GM18868 (cell line): Measurements from ENCODE around the gene MMEL1.
"Not testable (repeated sequence)": the region's sequence is repeated elsewhere in the genome, so short reads cannot be mapped to it uniquely, and the experiment has no call there.

Experiments
- ATAC-seq: cut with Tn5 transposase; IDR thresholded peaks from one replicate; pipeline ENCODE4 v1.9.1; 2021; ENCODE audit warnings: mild to moderate bottlenecking, moderate library complexity; ENCODE audit not compliant: unreplicated experiment

Gene MMEL1

DNA sequence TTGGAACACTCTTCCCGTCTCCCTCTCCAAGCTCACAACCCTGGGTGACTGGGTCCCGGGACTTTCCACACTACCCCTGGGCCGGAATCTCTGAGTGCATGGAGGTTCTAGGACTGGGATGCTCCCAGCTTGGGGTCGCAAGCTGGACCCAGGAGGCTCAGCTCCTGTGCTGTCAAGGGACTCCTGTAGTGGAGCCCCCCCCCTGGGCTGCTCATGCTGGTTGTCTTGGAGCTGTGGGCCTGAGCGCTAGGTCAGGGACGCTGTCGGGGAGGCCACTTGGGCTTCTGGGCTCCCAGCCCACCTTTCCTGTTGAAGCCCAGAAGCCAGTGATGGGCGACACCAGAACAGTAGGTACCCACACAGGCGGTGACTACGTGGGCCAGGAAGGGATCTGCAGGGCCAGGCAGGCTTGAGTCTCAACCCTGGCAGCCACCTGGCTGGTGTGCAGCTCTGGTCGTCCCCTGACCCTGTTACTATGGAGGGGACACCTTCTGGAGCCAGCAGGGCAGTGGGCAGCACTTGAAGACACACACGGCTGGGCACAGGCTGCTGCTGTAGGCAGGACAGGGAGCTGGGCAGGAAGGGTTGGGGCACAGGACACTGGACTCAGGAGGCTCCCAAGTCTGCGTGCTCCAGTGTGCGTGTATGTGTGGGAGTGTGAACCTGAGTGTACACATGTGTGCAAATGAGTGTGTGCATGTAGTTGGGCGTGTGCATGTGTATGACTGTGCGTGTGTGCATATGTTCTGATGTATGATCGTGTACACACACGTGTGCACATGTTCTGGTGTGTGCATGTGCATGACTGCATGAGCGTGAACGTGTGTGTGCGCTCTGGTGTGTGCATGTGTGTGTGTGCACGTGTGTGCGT lies 3.0 kb downstream of the MMEL1 start:
- ATAC-seq: no peak

DNA sequence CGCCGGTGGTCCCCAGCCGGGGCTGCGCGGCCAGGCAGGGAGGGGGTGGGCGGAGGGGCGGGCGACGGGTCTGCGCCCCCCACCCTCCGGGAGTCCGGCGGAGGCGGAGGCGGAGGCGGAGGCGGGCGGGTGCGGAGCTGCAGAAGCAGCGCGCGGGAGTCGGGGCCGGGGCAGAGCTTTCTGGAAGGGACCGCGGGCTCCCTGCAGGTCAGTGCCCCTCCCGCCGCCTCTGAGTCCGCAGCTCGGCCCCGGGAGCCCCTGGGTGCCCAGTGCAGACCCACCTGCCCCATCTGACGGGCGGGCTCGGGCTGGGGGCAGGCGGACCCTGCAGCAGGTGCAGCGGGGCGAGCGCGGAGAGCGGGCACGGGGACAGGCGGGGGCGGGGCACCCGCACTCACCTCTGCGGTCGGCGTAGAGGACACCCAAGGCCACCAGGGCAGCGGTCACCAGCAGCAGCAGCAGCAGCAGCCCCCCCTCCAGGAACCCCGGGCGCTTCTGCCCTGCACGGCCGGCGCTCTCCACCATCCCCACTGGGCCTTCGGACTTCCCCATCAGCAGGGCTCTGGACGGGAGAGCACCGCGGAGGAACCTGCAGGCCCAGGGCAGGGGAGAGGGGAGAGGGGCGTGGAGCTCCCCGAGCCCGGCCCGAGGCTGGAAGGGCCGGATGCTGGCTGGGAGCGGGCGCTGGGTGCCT lies 3.7 kb downstream of the MMEL1 start:
- no peak for ATAC-seq

DNA sequence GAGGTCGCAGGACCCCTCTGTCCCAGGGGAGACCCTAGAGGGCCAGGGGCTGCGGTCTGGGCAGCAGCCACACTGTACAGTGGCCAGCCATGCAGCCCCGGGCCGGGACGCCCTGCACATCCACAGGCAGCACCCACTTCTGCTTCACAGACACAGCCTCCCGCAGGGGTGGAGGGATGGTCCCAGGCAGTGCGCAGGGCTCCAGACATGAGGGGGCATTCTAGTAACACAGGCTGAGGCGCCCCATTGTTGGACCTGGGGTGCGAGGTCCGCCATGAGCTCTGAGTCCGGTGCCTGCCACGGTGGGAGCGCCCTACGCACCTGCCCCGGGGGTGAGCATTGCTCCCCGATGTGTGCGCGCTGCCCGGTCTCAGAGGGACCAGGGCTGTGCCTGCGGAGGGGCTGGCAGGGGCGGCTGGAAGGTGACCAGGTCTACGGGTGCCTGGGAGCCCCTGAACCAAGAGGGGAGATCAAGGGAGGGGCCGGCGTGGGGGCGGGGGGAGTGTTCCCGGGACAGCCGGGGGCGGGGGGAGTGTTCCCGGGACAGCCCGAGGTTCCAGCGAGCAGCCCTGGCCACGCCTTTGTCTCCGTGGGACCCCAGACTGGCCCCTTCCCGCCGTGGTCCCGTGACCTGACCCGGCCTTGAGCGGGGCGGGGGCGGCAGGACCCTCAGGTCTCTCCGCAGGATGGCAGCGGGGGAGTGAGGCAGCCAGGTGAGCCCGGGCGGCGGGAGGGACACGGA lies 4.5 kb downstream of the MMEL1 start:
- no peak for ATAC-seq

DNA sequence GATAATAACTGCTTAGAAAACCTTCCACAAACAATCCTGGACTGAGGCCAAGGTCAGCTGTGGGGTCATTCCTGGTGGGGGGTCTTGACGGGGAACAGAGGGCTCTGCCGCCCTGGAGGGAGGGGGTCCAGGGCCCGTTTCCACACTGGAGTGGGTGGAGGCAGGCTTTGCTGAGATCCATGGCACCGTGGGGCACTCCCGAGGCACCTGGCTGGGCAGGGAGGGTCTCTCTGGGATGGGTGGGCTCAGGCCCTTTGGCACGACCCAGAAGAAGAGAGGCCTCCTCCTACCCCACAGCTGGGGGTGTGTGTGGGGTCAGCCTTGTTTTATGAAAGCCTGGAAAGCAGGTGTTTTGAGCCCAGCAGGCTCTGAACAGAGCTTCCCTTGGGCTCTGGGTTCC lies 5.1 kb downstream of the MMEL1 start:
- no peak for ATAC-seq

DNA sequence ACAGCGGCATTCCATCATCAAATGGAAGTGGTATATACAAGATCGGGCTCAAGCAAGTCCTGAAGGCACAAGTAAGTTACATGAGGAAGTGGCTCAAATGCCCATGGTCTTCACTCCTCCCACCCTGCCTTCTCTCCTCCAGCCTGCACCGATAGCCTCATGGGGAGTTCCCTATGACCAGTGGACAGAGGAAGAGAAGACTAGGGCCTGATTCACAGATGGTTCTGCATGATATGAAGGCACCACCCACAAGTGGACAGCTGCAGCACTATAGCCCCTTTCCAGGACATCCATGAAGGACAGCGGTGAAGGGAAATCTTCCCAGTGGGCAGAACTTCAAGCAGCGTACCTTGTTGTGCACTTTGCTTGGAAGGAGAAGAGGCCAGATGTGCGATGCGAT lies 7.1 kb downstream of the MMEL1 start:
- ATAC-seq: not testable (repeated sequence)

DNA sequence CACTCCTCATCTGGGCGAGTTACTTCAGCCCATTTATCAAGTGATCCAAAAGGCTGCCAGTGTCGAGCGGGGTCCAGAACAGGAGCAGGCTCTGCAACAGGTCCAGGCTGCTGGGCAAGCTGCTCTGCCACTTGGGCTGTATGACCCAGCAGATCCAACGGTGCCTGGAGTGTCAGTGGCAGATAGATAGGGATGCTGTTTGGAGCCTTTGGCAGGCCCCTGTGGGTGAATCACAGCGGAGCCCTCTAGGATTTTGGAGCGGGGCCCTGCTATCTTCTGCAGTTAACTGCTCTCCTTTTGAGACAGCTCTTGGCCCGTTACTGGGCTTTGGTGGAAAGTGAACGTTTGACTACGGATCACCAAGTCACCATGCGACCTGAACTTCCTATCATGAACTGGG lies 7.5 kb downstream of the MMEL1 start:
- no peak for ATAC-seq

DNA sequence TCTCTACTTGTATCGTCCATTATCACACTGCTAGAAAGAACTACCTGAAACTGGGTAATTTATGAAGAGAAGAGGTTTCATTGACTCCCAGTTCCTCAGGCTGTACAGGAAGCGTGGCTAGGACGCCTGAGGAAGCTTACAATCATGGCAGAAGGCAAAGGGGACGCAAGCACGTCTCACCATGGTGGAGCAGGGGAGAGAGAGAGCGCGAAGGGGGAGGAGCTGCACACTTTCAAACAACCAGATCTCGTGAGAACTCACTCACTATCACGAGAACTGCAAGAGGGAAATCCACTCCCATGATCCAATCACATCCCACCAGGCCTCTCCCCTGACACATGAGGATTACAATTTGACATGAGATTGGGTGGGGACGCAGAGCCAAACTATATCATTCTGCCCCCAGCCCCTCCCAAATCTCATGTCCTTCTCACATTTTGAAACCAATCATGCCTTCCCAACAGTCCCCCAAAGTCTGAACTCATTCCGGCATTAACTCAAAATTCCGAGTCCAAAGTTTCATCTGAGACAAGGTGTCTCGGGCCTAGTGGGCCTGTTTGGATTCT lies 8.0 kb downstream of the MMEL1 start:
- ATAC-seq: no peak

DNA sequence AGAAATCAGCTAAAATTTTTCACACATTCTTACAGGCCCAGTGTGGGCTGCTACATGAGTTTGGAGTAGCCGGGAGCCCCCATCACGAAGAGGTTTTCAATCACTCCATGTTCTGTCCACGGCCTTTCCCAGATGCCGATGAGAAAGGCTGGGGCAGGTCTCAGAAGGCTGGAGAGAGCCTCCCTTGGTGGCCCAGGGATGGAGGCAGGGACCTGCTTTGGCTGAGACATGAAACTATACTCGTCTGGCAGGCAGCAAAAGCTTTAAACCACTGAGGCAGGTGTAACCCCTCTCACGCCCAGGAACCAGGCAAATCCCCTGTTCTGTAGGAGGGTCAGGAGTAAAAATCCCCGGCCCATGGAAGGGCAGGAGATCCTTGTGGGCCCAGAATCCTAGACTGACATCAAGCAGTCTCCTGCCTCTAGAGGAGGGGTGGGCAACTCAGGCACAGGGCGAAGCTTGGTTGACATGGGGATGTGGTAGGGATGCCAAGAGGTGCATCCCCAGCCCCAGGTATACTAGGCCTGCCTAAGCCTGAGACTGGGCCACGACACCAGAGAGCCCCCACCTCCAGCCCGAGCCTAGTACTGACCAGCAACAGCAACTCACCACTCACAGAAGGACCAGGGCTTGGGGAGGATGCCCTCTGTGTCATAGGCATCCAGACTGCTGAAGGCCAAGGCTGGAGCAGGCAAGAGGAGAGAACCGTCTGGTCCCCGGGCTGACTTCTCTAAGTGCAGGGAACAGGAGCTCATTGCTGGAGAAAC lies 9.1 kb downstream of the MMEL1 start:
- ATAC-seq: no peak

DNA sequence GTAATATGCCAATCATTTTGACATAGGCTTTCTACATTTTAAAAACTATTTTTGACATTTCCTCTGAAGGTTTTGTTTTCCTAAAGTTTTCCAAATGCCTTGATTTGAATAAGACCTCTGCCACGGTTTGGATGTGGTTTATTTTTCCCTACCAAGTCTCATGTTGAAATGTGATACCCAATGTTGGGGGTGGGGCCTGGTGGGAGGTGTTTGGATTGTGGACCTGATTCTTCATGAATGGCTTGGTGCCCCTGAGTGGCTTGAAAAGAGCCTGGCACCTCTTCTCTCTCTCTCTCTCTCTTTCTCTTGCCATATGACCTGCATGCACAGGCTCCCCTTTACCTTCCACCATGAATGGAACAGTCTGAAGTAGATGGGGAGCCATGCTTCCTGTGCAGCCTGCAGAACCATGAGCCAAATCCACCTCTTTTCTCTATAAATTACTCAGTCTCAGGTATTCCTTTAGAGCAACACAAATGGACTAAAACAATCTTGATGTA lies 14.8 kb downstream of the MMEL1 start:
- no peak for ATAC-seq

DNA sequence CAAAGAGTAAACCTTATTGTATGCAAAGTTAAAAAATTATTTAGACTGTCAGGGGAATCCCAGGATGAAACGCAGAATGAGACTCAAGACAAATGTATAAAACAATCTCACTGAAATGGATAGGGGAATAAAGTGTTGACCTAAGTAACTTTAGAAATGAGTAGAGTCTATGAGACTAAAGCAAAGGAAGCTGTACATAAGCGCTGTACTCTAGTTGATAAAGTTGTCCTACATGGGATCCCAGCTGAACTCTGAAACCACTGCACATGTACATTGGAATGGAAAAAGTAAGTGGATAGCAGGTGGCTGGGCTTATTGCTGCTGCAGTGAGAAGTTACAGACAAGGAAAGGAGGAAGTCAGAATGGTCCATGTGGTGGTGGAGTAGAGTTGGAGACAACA lies 18.7 kb downstream of the MMEL1 start:
- ATAC-seq: no peak

DNA sequence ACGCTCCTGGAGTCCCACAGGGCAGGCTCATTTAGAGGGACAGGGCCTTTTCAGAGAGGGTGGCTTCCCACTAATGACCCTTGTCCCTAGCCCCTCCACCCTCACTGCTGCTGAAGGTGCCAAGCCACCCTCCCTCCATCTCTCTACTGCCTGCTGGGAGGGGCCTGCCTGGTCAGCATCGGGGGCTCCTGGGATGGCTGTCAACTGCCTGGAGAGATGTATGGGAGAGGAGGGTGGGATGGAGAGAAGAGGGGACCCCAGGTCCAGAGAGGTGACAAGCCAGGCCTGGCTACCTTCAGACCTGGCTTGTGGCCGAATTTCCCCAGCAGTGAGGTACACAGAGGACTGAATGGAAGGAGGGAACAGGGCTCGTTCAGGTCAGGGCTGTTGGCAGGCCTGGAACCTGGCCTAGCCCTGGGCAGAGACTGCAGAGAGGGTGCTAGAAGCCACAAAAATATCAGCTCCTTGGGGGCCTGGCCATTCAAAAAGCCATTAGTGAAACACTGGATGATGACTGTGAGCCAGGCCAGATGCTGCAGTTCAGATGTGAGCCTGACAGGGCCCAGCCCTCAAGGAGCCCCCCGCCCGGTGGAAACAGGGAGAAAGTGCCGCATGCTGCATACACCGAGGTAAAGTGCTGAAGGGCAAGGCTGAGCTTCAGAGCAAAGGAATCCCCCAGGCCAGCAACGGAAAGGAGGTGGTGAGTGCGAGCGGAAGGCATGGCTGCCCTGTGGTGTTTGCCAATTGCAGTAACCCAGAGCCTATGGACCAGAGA lies 20.0 kb downstream of the MMEL1 start:
- no peak for ATAC-seq

DNA sequence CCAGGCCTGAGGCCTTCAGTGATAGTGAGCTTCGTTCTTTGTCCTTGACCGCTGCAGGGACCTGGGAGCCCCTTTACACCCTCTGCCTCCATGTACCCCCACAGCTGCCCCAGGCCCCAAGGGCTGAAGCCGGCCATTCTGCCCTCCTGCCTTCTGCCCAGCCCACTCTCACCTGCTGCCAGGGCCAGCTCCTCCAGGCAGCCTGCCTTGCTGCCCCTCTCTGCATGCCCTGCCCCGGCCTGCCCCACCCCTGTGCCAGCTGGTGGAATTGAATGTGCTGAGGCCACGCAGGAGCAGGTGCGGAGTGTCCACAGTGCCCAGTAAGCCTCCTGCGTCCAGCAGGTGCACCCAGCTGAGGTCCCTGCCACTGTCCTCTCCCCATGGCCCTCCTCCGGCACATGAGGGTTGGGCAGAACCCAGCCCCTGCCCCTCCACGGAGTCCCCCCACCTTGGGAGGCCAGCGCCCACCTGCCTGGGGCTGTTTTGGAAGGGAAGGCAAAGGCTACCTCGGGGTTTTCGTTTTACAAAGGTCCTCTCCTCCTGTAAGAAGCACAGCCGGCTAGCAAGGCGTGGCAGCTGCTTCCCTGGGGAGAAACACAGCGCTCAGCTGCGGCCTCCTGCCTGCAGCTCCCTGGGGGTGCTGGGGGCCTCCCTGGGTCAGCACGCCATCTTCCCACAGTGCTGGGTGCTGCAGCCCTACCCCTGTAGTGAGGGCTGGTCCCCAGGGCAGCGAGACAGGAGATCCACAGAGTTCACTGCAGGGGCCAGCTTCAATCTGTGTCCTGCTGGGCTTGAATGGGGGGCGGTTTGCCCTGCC lies 21.0 kb downstream of the MMEL1 start:
- ATAC-seq: no peak

DNA sequence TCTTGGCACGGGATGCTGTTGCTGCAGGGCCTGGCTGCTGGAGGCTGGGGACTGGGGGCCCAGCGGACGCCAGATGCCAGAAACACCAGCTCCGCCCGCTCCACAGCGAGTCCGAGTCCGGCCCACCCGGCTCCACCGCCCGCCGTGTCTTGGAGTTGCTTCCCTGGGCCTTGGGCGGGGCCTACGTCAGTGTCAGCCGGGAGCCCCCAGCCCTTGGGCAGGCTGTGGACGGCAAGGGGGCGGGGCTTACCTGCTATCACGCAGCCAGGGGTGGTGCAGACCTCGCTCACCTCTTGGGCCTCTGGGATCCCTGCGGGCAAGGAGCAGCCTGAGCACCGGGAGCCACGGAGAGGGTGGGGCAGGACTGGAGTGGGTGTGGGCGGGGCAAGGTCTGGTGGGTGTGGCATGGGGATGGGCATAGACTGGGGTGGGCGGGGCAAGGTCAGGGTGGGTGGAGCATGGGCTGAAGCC lies 21.8 kb downstream of the MMEL1 start:
- no peak for ATAC-seq

DNA sequence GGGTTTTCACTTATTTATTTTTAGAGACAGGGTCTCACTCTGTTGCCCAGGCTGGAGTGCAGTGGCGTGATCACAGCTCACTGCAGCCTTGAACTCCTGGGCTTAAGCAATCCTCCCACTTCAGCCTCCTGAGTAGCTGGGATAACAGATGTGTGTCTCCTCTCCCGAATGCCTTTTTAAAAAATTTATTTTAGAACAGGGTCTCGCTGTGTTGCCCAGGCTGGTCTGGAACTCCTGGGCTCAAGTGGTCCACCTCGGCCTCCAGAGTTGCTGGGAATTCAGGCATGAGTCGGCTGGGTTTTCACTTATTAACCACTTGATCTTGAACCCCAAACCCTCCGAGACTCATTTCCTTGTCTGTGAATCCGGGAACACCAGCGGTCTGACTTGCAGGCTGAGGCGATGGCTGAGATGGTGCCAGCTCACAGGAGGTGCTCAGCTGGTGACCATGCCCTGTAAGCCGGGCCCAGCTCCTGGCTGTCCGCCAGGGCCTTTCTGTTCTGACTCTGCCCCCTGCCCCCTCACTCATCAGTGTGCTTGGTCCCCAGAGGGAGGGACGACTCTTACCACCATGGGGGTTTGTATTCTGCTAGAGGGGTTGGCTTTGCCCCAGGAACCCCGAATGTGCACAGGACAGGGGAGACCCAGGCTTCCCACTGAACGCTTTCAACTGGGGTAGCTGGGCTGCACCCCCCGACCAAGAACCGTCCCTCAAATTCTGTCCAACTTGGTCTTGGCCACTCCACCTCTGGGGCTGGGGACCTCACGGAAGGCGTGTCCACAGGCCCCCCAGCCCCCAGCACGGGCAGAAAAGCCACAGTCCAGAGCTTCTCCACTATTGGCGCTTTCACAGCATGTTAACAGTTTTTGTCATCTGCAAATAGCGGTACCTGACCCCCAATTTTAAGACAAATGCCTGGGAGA lies 22.5 kb downstream of the MMEL1 start:
- no peak for ATAC-seq

DNA sequence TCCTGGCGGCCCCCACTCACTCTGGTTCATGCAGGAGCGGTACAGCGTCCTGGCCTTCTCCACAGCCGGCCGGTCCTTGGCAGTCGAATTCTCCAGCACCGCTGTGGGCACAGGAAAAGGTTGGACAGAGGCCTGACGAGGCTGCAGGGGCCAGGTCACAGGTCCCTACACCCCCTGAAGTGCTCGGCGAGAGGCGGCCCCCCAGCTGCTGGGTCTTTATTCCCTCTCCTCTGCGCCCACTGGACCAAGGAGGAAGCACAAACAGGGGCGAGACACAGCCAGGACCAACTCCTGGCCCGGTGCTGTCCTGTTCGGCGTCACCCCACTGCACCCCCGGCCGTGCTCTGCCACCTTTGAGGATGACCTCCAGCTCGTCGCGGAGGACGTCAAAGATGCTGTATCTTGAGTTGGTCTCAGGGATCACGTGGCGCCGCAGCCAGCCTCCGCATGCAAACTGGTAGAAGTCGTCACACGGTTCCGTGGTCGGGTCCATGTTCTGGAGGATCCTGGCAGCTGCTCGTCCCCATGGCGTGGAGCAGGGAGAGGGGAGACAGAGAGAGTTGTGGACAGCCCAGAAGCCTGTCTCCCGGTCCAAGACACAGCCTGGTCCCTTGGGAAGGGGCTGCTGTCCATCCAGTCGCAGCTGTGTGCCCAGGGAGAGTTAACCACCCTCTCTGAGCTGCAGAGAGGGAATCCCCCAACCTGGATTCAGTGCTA lies 23.3 kb downstream of the MMEL1 start:
- no peak for ATAC-seq

DNA sequence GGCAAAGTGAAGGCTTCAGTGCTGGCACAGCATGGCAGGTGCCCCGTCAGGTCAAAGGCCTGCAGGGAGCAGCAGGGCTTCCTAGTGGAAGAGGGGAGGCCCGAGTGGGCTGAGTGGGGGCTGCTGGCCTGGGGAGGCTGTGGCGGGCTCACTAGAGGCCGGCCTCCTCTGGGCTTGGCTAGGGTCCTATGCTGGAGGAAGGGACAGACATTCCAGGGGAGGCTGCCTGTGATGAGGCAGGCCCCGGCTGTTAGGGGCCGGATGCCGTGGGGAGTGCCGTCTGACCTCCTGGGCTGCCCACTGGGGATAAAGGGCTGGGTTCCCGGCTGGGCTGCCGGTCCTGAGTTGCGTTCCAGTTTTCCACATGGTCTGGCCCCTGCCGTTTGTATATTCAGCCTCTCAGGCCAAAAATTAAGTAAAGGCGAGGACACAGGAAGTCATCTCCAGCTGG lies 25.1 kb downstream of the MMEL1 start:
- ATAC-seq: no peak
